Small intestine (tissue), 7 donors: ENCODE data around the gene CD7. TPM values are rescaled to one million over a fixed set of nuclear protein-coding genes. Genes with fewer than 3 reads are reported as not detected.
A peak's percentile ranks its signal among the peaks of the same experiment; 100 is the strongest.

Source experiments
- DNase-seq, 2 donors: peaks; one replicate each; pipeline versions ENCODE4 v3.0.0 to v3.0.0-alpha.2; 2013
- FAIRE-seq: peaks from 2 replicates; lab custom pipeline; 2012; peaks lifted over from hg19 to GRCh38; lab: Jason Lieb, UNC
- H3K27ac ChIP-seq, 3 donors: one replicate each; pipeline ENCODE4 v1.5.1; 2013; ENCODE audit warnings: low read length in 2 of 3, mild to moderate bottlenecking in 2 of 3, control low read depth in 1 of 3, inconsistent platforms in 1 of 3, low read depth in 1 of 3, moderate library complexity in 1 of 3
- H3K27me3 ChIP-seq, 3 donors: one replicate each; pipeline ENCODE4 v1.6.1; 2013; ENCODE audit warnings: low read length in 3 of 3, inconsistent platforms in 1 of 3; ENCODE audit not compliant: control insufficient read depth in 3 of 3, insufficient read depth in 3 of 3
- H3K36me3 ChIP-seq, 3 donors: one replicate each; pipeline ENCODE4 v1.6.1; 2013; ENCODE audit warnings: low read length in 3 of 3, inconsistent platforms in 1 of 3, low read depth in 1 of 3, mild to moderate bottlenecking in 1 of 3, moderate library complexity in 1 of 3; ENCODE audit not compliant: control insufficient read depth in 3 of 3, insufficient read depth in 2 of 3
- H3K4me1 ChIP-seq, 3 donors: one replicate each; pipeline ENCODE4 v1.6.1; 2013; ENCODE audit warnings: low read length in 2 of 3, inconsistent platforms in 1 of 3, low read depth in 1 of 3, mild to moderate bottlenecking in 1 of 3, moderate library complexity in 1 of 3; ENCODE audit not compliant: control insufficient read depth in 3 of 3, insufficient read depth in 2 of 3
- H3K4me3 ChIP-seq, 3 donors: one replicate each; pipeline ENCODE4 v1.5.1; 2013; ENCODE audit warnings: low read length in 3 of 3, control low read depth in 1 of 3, inconsistent platforms in 1 of 3, low read depth in 1 of 3, mild to moderate bottlenecking in 1 of 3, moderate library complexity in 1 of 3
- H3K9me3 ChIP-seq, 2 donors: one replicate each; pipeline ENCODE4 v1.6.1; 2013; ENCODE audit warnings: low read depth in 1 of 2, low read length in 1 of 2; ENCODE audit not compliant: control insufficient read depth in 2 of 2, insufficient read depth in 1 of 2
- WGBS, 3 donors: extraction: QIAGEN DNeasy Blood & Tissue Kit; methylation state at CpG; one replicate each; pipeline ENCODE4 v1.1.7; 2013; 5-methylcytosine and 5-hydroxymethylcytosine counted together
- polyA plus RNA-seq, 4 donors: library from polyadenylated mRNA; stranded (reverse) in 3 of 4; unstranded in 1 of 4; fragments of 200-250 nt in 3 of 4; fragments of 120-200 nt in 1 of 4; gene quantifications; one replicate each; pipeline versions ENCODE4 v1.2.1 to v1.2.3, GENCODE V29; 2013
- donor health status: healthy with polysubstance abuse.
- donor health status: control.
- donor health status: control.
- donor health status: Bipolar disorder and iron deficiency.
- donor health status: healthy.

Gene CD7
- polyA plus RNA-seq, 4 donors: 3.4 to 10.8 (median 7.7) TPM

- H3K27ac ChIP-seq: peak overlapping the region; percentile 67 to 82 (median 71)
- H3K4me3 ChIP-seq: peak overlapping the region in 1 of 3 donors; percentile 2
- FAIRE-seq (no peak), DNase-seq (peak; percentile 93 to 97)
- peaks cover 0 to 5% (median 0%) of the 10 kb centered on the region in 3 donors for H3K36me3 ChIP-seq
- whole genome bisulfite sequencing, 3 donors: 12 to 56% (median 39%) methylated on average over 28 of the region's 28 CpGs
- H3K27me3 ChIP-seq: peaks cover 0 to 22% (median 0%) of the 10 kb centered on the region in 3 donors
- no peaks in the 10 kb centered on the region for H3K9me3 ChIP-seq
- peaks cover 4 to 62% (median 5%) of the 10 kb centered on the region in 3 donors for H3K4me1 ChIP-seq
Observed at GRCh38 chr17:82328141-82328993, 11.0 kb upstream of the CD7 start.

GRCh38 chr17:82327757-82328140 is 10.3 kb upstream of the CD7 start:
- Histone ChIP-seq H3K27ac (peak overlapping the region; percentile 53 to 82 (median 71)), H3K4me1 (peaks cover 4 to 57% (median 5%) of the 10 kb centered on the region in 3 donors), H3K27me3 (peaks cover 0 to 15% (median 0%) of the 10 kb centered on the region in 3 donors), H3K4me3 (peak overlapping the region in 1 of 3 donors; percentile 2), H3K36me3 (peaks cover 0 to 5% (median 0%) of the 10 kb centered on the region in 3 donors), H3K9me3 (no peaks in the 10 kb centered on the region)
- DNase-seq: no peak
- WGBS, 3 donors: 48 to 63% (median 58%) methylated on average over 13 to 16 of the region's 16 CpGs
- FAIRE-seq: no peak

- Histone ChIP-seq H3K9me3 (no peaks in the 10 kb centered on the region), H3K36me3 (peaks cover 0 to 5% (median 0%) of the 10 kb centered on the region in 3 donors), H3K27me3 (peaks cover 0 to 11% (median 0%) of the 10 kb centered on the region in 3 donors), H3K4me1 (peaks cover 4 to 52% (median 5%) of the 10 kb centered on the region in 3 donors), H3K4me3 (no peak overlapping the region), H3K27ac (no peak overlapping the region)
- DNase-seq (no peak), FAIRE-seq (no peak)
- WGBS, 3 donors: 83 to 87% (median 84%) methylated on average over 12 to 15 of the region's 15 CpGs
Observed at GRCh38 chr17:82327289-82327688, 9.9 kb upstream of the CD7 start.

- FAIRE-seq (no peak), DNase-seq (no peak)
- Histone ChIP-seq H3K27me3 (no peaks in the 10 kb centered on the region), H3K36me3 (peaks cover 0 to 13% (median 0%) of the 10 kb centered on the region in 3 donors), H3K9me3 (no peaks in the 10 kb centered on the region), H3K4me1 (peaks cover 4 to 46% (median 5%) of the 10 kb centered on the region in 3 donors), H3K4me3 (no peak overlapping the region), H3K27ac (peak overlapping the region in 1 of 3 donors; percentile 34)
- WGBS, 3 donors: 68 to 82% (median 77%) methylated on average over 24 to 30 of the region's 30 CpGs
Observed at GRCh38 chr17:82325286-82326180, 8.1 kb upstream of the CD7 start.

GRCh38 chr17:82324566-82325285 is 7.3 kb upstream of the CD7 start:
- Histone ChIP-seq H3K9me3 (no peaks in the 10 kb centered on the region), H3K4me3 (no peak overlapping the region), H3K27me3 (no peaks in the 10 kb centered on the region), H3K36me3 (peaks cover 0 to 13% (median 0%) of the 10 kb centered on the region in 3 donors), H3K27ac (peak overlapping the region in 1 of 3 donors; percentile 34), H3K4me1 (peaks cover under 1 to 46% (median 5%) of the 10 kb centered on the region in 3 donors)
- no peak for FAIRE-seq
- WGBS, 3 donors: 28 to 50% (median 38%) methylated on average over 25 of the region's 25 CpGs
- DNase-seq: peak in 1 of 2 donors; percentile 75

- Histone ChIP-seq H3K36me3 (peaks cover 0 to 13% (median 0%) of the 10 kb centered on the region in 3 donors), H3K9me3 (peaks cover 0 to 3% of the 10 kb centered on the region in 2 donors)
- 50 to 66% (median 59%) methylated on average over 15 to 21 of the region's 21 CpGs for WGBS, 3 donors
Observed at GRCh38 chr17:82323514-82324234, 6.3 kb upstream of the CD7 start.

More at GRCh38 chr17:82323514-82324234, 6.3 kb upstream of the CD7 start:
- Histone ChIP-seq H3K27ac (no peak overlapping the region), H3K27me3 (no peaks in the 10 kb centered on the region), H3K4me3 (no peak overlapping the region), H3K4me1 (peaks cover 0 to 35% (median 0%) of the 10 kb centered on the region in 3 donors)
- no peak for FAIRE-seq
- no peak for DNase-seq
